ENCODE measurements around the gene ZNF440.

GRCh38 chr19:11872624-11873023 is 58.6 kb downstream of the ZNF440 start:
- TF ChIP-seq CTCF (IDR thresholded peaks at IDR 0.05) (no peak), EZH2phosphoT487 (IDR thresholded peaks at IDR 0.05) (no peak), EZH2 (IDR thresholded peaks at IDR 0.05) (no peak)
